HepG2 (cell line): ENCODE data around the gene RAET1L. TPM values are rescaled to one million over a fixed set of nuclear protein-coding genes. Genes with fewer than 3 reads are reported as not detected.

Experiments
- ATAC-seq: fragments of 200-7000 bp; cut with Tn5 transposase; 3 replicates; pipeline ENCODE4 v1.9.1; 2020; ENCODE audit warnings: mild to moderate bottlenecking, moderate library complexity
- BruUV-seq: library from RNA; stranded (reverse); fragments of 400-500 nt; replicated peaks from 2 replicates; lab custom pipeline; 2021; lab: Mats Ljungman, UMichigan
- CTCF ChIA-PET: fragments of 300-600 bp; formaldehyde crosslinking; extraction: SDS; loops from one replicate; lab custom pipeline; 2021; ENCODE audit warnings: low total read pairs, inconsistent platforms, low intra/inter-chr PET ratio; lab: Yijun Ruan, JAX
- POLR2A ChIA-PET: fragments of 350-600 bp; sonication (Branson Sonifier 250); formaldehyde crosslinking; loops from one replicate; lab custom pipeline; 2020; ENCODE audit warnings: antibody characterized with exemption, inconsistent platforms; lab: Yijun Ruan, JAX
- DNase-seq: peaks from one replicate; pipeline ENCODE4 v3.0.0-alpha.2; 2015; ENCODE audit warnings: low spot score
- FAIRE-seq: peaks from 3 replicates; lab custom pipeline; 2011; peaks lifted over from hg19 to GRCh38; lab: Jason Lieb, UNC
- H2AFZ ChIP-seq: one replicate; pipeline ENCODE4 v1.6.1; 2011; ENCODE audit warnings: low read length, inconsistent platforms
- H3K27ac ChIP-seq: fragments of 300-600 bp; 3 replicates; pipeline ENCODE4 v1.8.0; 2011; ENCODE audit warnings: mixed run types, mild to moderate bottlenecking, mixed read lengths, low read length, inconsistent platforms; ENCODE audit not compliant: insufficient read depth; ENCODE audit errors: extremely low read length
- H3K27me3 ChIP-seq, 2 experiments: fragments of 200-600 bp in 1 of 2; 2 replicates in 1 of 2; 3 replicates in 1 of 2; pipeline versions ENCODE4 v1.6.0 to v1.8.0; 2011; ENCODE audit warnings: low read length in 2 of 2, mild to moderate bottlenecking in 2 of 2, moderate library complexity in 2 of 2, inconsistent platforms in 1 of 2; ENCODE audit not compliant: insufficient read depth in 2 of 2, control insufficient read depth in 1 of 2
- H3K36me3 ChIP-seq, 2 experiments: fragments of 200-600 bp in 1 of 2; replicated peaks in 1 of 2; 2 replicates in 1 of 2; 3 replicates in 1 of 2; pipeline versions ENCODE4 v1.5.1 to v1.8.0; 2011; ENCODE audit warnings: low read length in 2 of 2, inconsistent platforms in 1 of 2; ENCODE audit not compliant: insufficient read depth in 2 of 2, control insufficient read depth in 1 of 2
- H3K4me1 ChIP-seq: 2 replicates; pipeline ENCODE4 v1.5.1; 2012; ENCODE audit warnings: low read length, inconsistent platforms; ENCODE audit not compliant: insufficient read depth
- H3K4me2 ChIP-seq: 2 replicates; pipeline ENCODE4 v1.6.0; 2011; ENCODE audit warnings: low read depth, low read length, inconsistent platforms
- H3K4me3 ChIP-seq, 3 experiments: fragments of 200-600 bp in 1 of 3; sonication (generic), shearing (Covaris generic) in 1 of 3; replicated peaks in 1 of 3; 2 replicates each; pipeline ENCODE4 v1.5.1; 2011 to 2016; ENCODE audit warnings: low read length in 3 of 3, inconsistent platforms in 2 of 3, low read depth in 2 of 3, mild to moderate bottlenecking in 2 of 3, control low read depth in 1 of 3, mixed read lengths in 1 of 3; ENCODE audit not compliant: insufficient read depth in 1 of 3
- H3K79me2 ChIP-seq: one replicate; pipeline ENCODE4 v1.6.1; 2011; ENCODE audit warnings: low read length, inconsistent platforms; ENCODE audit not compliant: insufficient read depth
- H3K9ac ChIP-seq: 2 replicates; pipeline ENCODE4 v1.6.0; 2011; ENCODE audit warnings: mild to moderate bottlenecking, low read depth, low read length, inconsistent platforms; ENCODE audit not compliant: insufficient read depth
- H3K9me3 ChIP-seq: 2 replicates; pipeline ENCODE4 v1.5.1; 2012; ENCODE audit warnings: mild to moderate bottlenecking, low read length
- H4K20me1 ChIP-seq: 2 replicates; pipeline ENCODE4 v1.6.0; 2011; ENCODE audit warnings: inconsistent platforms, mild to moderate bottlenecking, low read length, moderate library complexity; ENCODE audit not compliant: insufficient read depth
- BRCA1 ChIP-seq: sonication (generic); formaldehyde crosslinking; IDR thresholded peaks from 2 replicates; pipeline ENCODE4 v1.4.0; 2020; ENCODE audit warnings: missing genetic modification reagents
- CBX5 ChIP-seq: sonication (generic); formaldehyde crosslinking; IDR thresholded peaks from 2 replicates; pipeline ENCODE4 v1.4.0; 2020; ENCODE audit warnings: missing genetic modification reagents, borderline replicate concordance
- DNMT3B ChIP-seq: conservative IDR thresholded peaks from 2 replicates; pipeline ENCODE4 v1.6.1; 2016; ENCODE audit warnings: missing biosample characterization, control low read depth
- MBNL3 ChIP-seq: fragments of 250-450 bp; sonication (Bioruptor Pico); conservative IDR thresholded peaks from 2 replicates; pipeline ENCODE4 v1.8.0; 2022; ENCODE audit warnings: mild to moderate bottlenecking, inconsistent platforms
- MED8 ChIP-seq: sonication (generic); formaldehyde crosslinking; IDR thresholded peaks from 2 replicates; pipeline ENCODE4 v1.8.1; 2023; ENCODE audit warnings: mild to moderate bottlenecking, missing genetic modification reagents; ENCODE audit not compliant: insufficient replicate concordance
- ZEB1 ChIP-seq: IDR thresholded peaks from 2 replicates; pipeline ENCODE4 v1.6.1; 2012; ENCODE audit warnings: mild to moderate bottlenecking, low read depth, inconsistent platforms; ENCODE audit not compliant: insufficient replicate concordance
- ZNF292 ChIP-seq: sonication (generic); formaldehyde crosslinking; IDR thresholded peaks from 2 replicates; pipeline ENCODE4 v1.8.1; 2022; ENCODE audit warnings: mild to moderate bottlenecking, low read depth, missing genetic modification reagents, borderline replicate concordance
- ZNF549 ChIP-seq: sonication (generic); formaldehyde crosslinking; IDR thresholded peaks from 2 replicates; pipeline ENCODE4 v1.5.0; 2020; ENCODE audit warnings: missing genetic modification reagents
- ZNF652 ChIP-seq: IDR thresholded peaks from 2 replicates; pipeline ENCODE4 v1.6.1; 2016; ENCODE audit warnings: low read depth, borderline replicate concordance
- WGBS: methylation state at CpG from one replicate; pipeline ENCODE4 v1.1.6; 2017; ENCODE audit warnings: low lambda C conversion rate; 5-methylcytosine and 5-hydroxymethylcytosine counted together
- in situ Hi-C: cut with HindIII; loops from 2 replicates; pipeline ENCODE4 v1.10.0; 2017; ENCODE audit warnings: low pct_unique_long_range_greater_than_20kb; ENCODE audit not compliant: extremely low pct_ligation_motif_present
- intact Hi-C: fragments of 100-400 bp; cut with micrococcal nuclease; formaldehyde crosslinking; loops from one replicate; pipeline ENCODE4 v1.10.0; 2022; ENCODE audit not compliant: unreplicated experiment
- polyA plus RNA-seq, 8 experiments: library from polyadenylated mRNA; depleted of rRNA in 3 of 8; stranded (reverse) in 7 of 8; unstranded in 1 of 8; fragments of >200 nt; fragmentation: Illumina TruSeq in 4 of 8; extraction: Trizol in 4 of 8; gene quantifications; 2 replicates each; pipeline versions ENCODE4 v1.2.1 to v1.2.3, GENCODE V29; 2011 to 2016; ENCODE audit warnings: low read depth in 4 of 8, missing spikeins in 1 of 8, mixed read lengths in 1 of 8; ENCODE audit not compliant: insufficient read depth in 1 of 8
- total RNA-seq, 5 experiments: library from RNA; depleted of rRNA; stranded (reverse); fragments of >200 nt; fragmentation: Illumina TruSeq; extraction: Trizol; gene quantifications; 2 replicates each; pipeline ENCODE4 v1.2.3, GENCODE V29; 2016; ENCODE audit warnings: low read depth in 1 of 5
- TF ChIP-seq, protein P1 (sequence below): sonication (generic); IDR thresholded peaks from 2 replicates; pipeline ENCODE4 v1.6.1; 2016; ENCODE audit warnings: low read depth, borderline replicate concordance
- TF ChIP-seq, protein P2 (sequence below): sonication (generic); formaldehyde crosslinking; IDR thresholded peaks from 2 replicates; pipeline ENCODE4 v1.5.1; 2020; ENCODE audit warnings: missing genetic modification reagents, mild to moderate bottlenecking, borderline replicate concordance

The RAET1L gene
- total and polyA plus RNA-seq, 2 of the 13 experiments (the other 11 are each of a cell fraction or from before 2014, with no cell fraction given) = not detected

GRCh38 chr6:150036081-150036480, 10.7 kb upstream of the RAET1L start:
- WGBS = 28% methylated on average over 5 of the region's 5 CpGs
- intact Hi-C loops = no loop called here
- POLR2A ChIA-PET = no interaction called here

More at GRCh38 chr6:150036081-150036480, 10.7 kb upstream of the RAET1L start:
- no peak for DNase-seq
- H2AFZ ChIP-seq = no peak overlapping the region
- H3K4me1 ChIP-seq = no peaks in the 10 kb centered on the region
- H3K27ac ChIP-seq = no peak overlapping the region
- CTCF ChIA-PET = no interaction called here
- no peak overlapping the region for H3K9ac ChIP-seq
- TF ChIP-seq MED8 (CRISPR knock-in tag) = no peak
- TF ChIP-seq ZNF292 = no peak
- TF ChIP-seq ZNF549 (CRISPR knock-in tag) = no peak
- TF ChIP-seq DNMT3B (CRISPR knock-in tag) = no peak
- TF ChIP-seq ZNF652 (CRISPR knock-in tag) = no peak
- TF ChIP-seq, protein P1, sequence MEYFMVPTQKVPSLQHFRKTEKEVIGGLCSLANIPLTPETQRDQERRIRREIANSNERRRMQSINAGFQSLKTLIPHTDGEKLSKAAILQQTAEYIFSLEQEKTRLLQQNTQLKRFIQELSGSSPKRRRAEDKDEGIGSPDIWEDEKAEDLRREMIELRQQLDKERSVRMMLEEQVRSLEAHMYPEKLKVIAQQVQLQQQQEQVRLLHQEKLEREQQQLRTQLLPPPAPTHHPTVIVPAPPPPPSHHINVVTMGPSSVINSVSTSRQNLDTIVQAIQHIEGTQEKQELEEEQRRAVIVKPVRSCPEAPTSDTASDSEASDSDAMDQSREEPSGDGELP = no peak
- no peak for TF ChIP-seq MBNL3 (CRISPR knock-in tag)
- TF ChIP-seq ZEB1 = no peak
- no peak for TF ChIP-seq BRCA1 (CRISPR knock-in tag)
- TF ChIP-seq, protein P2, sequence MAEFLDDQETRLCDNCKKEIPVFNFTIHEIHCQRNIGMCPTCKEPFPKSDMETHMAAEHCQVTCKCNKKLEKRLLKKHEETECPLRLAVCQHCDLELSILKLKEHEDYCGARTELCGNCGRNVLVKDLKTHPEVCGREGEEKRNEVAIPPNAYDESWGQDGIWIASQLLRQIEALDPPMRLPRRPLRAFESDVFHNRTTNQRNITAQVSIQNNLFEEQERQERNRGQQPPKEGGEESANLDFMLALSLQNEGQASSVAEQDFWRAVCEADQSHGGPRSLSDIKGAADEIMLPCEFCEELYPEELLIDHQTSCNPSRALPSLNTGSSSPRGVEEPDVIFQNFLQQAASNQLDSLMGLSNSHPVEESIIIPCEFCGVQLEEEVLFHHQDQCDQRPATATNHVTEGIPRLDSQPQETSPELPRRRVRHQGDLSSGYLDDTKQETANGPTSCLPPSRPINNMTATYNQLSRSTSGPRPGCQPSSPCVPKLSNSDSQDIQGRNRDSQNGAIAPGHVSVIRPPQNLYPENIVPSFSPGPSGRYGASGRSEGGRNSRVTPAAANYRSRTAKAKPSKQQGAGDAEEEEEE = no peak
- no peak for TF ChIP-seq CBX5 (CRISPR knock-in tag)
- H3K36me3 ChIP-seq = no peaks in the 10 kb centered on the region
- H3K79me2 ChIP-seq = no peaks in the 10 kb centered on the region
- in situ Hi-C loops = no loop called here
- no TSS peak for BruUV-seq
- FAIRE-seq = no peak
- no peak overlapping the region for H3K4me3 ChIP-seq
- H3K4me2 ChIP-seq = no peak overlapping the region
- H3K27me3 ChIP-seq = peaks cover 9 to 66% of the 10 kb centered on the region in 2 experiments
- H3K9me3 ChIP-seq = no peaks in the 10 kb centered on the region
- no peaks in the 10 kb centered on the region for H4K20me1 ChIP-seq
- no peak for ATAC-seq
